WTC11 (cell line): ENCODE measurements around the gene HDLBP. TPM values are rescaled to one million over a fixed set of nuclear protein-coding genes. Genes with fewer than 3 reads are reported as not detected.

ENCODE experiments used
- ATAC-seq: fragments of 200-7000 bp; cut with Tn5 transposase; 2 replicates; pipeline ENCODE4 v1.10.0; 2021; ENCODE audit warnings: mild to moderate bottlenecking, moderate library complexity
- CTCF ChIA-PET: fragments of 300-600 bp; sonication (Branson Sonifier 250); formaldehyde crosslinking; loops from one replicate; lab custom pipeline; 2021; ENCODE audit warnings: antibody characterized with exemption; lab: Charles Lee
- POLR2A ChIA-PET: fragments of 350-600 bp; sonication (Branson Sonifier 250); formaldehyde crosslinking; loops from one replicate; lab custom pipeline; 2021; ENCODE audit warnings: antibody characterized with exemption; lab: Charles Lee
- DNase-seq: peaks from one replicate; pipeline ENCODE4 v3.0.0; 2021; ENCODE audit warnings: low spot score
- H3K27ac Mint-ChIP-seq: 2 replicates; pipeline ENCODE4 v1.8.0; 2021; ENCODE audit warnings: mixed read lengths
- H3K27me3 Mint-ChIP-seq: 2 replicates; pipeline ENCODE4 v1.8.0; 2021; ENCODE audit warnings: low read depth, mild to moderate bottlenecking, moderate library complexity, mixed read lengths
- H3K36me3 Mint-ChIP-seq: 2 replicates; pipeline ENCODE4 v1.8.0; 2021; ENCODE audit warnings: mixed read lengths
- H3K4me1 Mint-ChIP-seq: 2 replicates; pipeline ENCODE4 v1.8.0; 2022; ENCODE audit warnings: mixed read lengths
- H3K4me3 Mint-ChIP-seq: 2 replicates; pipeline ENCODE4 v1.8.0; 2021; ENCODE audit warnings: mild to moderate bottlenecking, moderate library complexity, mixed read lengths
- H3K9me3 Mint-ChIP-seq: 2 replicates; pipeline ENCODE4 v1.8.0; 2021; ENCODE audit warnings: mixed read lengths
- AR ChIP-seq: fragments of 250-450 bp; sonication (Bioruptor Pico); IDR thresholded peaks from 2 replicates; pipeline ENCODE4 v1.9.0; 2021; ENCODE audit warnings: mild to moderate bottlenecking
- ARID4B ChIP-seq: sonication (generic); formaldehyde crosslinking; IDR thresholded peaks from 2 replicates; pipeline ENCODE4 v1.8.0; 2023; ENCODE audit warnings: missing genetic modification reagents, mild to moderate bottlenecking, borderline replicate concordance
- ATF6 ChIP-seq: sonication (generic); formaldehyde crosslinking; IDR thresholded peaks from 2 replicates; pipeline ENCODE4 v1.8.1; 2023; ENCODE audit warnings: mild to moderate bottlenecking, missing genetic modification reagents
- CREM ChIP-seq: sonication (generic); formaldehyde crosslinking; IDR thresholded peaks from 2 replicates; pipeline ENCODE4 v1.8.1; 2022; ENCODE audit warnings: mild to moderate bottlenecking, missing genetic modification reagents, moderate library complexity
- ERG ChIP-seq: fragments of 250-450 bp; sonication (Bioruptor Pico); IDR thresholded peaks from 2 replicates; pipeline ENCODE4 v1.8.0; 2021; ENCODE audit warnings: mild to moderate bottlenecking
- FOXP1 ChIP-seq: sonication (generic); formaldehyde crosslinking; IDR thresholded peaks from 2 replicates; pipeline ENCODE4 v1.8.0; 2022; ENCODE audit warnings: missing genetic modification reagents, mild to moderate bottlenecking, moderate library complexity, borderline replicate concordance
- HMGA2 ChIP-seq: fragments of 250-450 bp; sonication (Bioruptor Pico); IDR thresholded peaks from 2 replicates; pipeline ENCODE4 v1.4.0; 2021; ENCODE audit warnings: mild to moderate bottlenecking, moderate library complexity
- IRF1 ChIP-seq: sonication (generic); formaldehyde crosslinking; IDR thresholded peaks from 2 replicates; pipeline ENCODE4 v1.8.0; 2023; ENCODE audit warnings: missing genetic modification reagents
- JUN ChIP-seq: sonication (generic); formaldehyde crosslinking; IDR thresholded peaks from 2 replicates; pipeline ENCODE4 v1.8.0; 2023; ENCODE audit warnings: mild to moderate bottlenecking, missing genetic modification reagents
- NFYB ChIP-seq: sonication (generic); formaldehyde crosslinking; conservative IDR thresholded peaks from 2 replicates; pipeline ENCODE4 v1.8.0; 2022; ENCODE audit warnings: low read depth, missing genetic modification reagents
- NR1H2 ChIP-seq: sonication (generic); formaldehyde crosslinking; IDR thresholded peaks from 2 replicates; pipeline ENCODE4 v1.9.0; 2021; ENCODE audit warnings: mild to moderate bottlenecking, moderate library complexity, missing genetic modification reagents
- NR2C2 ChIP-seq: sonication (generic); formaldehyde crosslinking; IDR thresholded peaks from 2 replicates; pipeline ENCODE4 v1.8.0; 2022; ENCODE audit warnings: mild to moderate bottlenecking, missing genetic modification reagents
- PREB ChIP-seq: sonication (generic); formaldehyde crosslinking; IDR thresholded peaks from 2 replicates; pipeline ENCODE4 v1.8.1; 2022; ENCODE audit warnings: mild to moderate bottlenecking, missing genetic modification reagents, moderate library complexity, borderline replicate concordance
- PRRX2 ChIP-seq: fragments of 250-450 bp; sonication (Bioruptor Pico); IDR thresholded peaks from 2 replicates; pipeline ENCODE4 v1.8.0; 2021; ENCODE audit warnings: mild to moderate bottlenecking
- TP53 ChIP-seq: sonication (generic); formaldehyde crosslinking; IDR thresholded peaks from 2 replicates; pipeline ENCODE4 v1.8.1; 2023; ENCODE audit warnings: mild to moderate bottlenecking, missing genetic modification reagents
- ZBTB43 ChIP-seq: sonication (generic); formaldehyde crosslinking; IDR thresholded peaks from 2 replicates; pipeline ENCODE4 v1.8.1; 2023; ENCODE audit warnings: mild to moderate bottlenecking, missing genetic modification reagents
- ZNF219 ChIP-seq: sonication (generic); formaldehyde crosslinking; IDR thresholded peaks from 2 replicates; pipeline ENCODE4 v1.8.0; 2023; ENCODE audit warnings: missing genetic modification reagents, mild to moderate bottlenecking, borderline replicate concordance
- total RNA-seq: library from RNA; stranded (reverse); gene quantifications from 3 replicates; pipeline ENCODE4 v1.2.3, GENCODE V29; 2021

The HDLBP gene
- total RNA-seq, 1 experiment from 2014 or later: 368 TPM

GRCh38 chr2:241307055-241307454 lies 8.4 kb downstream of the HDLBP start (continued):
- no peak for TF ChIP-seq IRF1 (CRISPR knock-in tag)

GRCh38 chr2:241304039-241304670 lies 11.3 kb downstream of the HDLBP start:
- no peak for TF ChIP-seq AR
- no peak for TF ChIP-seq HMGA2 (CRISPR knock-in tag)
- no peak for TF ChIP-seq ZNF219
- no peak for TF ChIP-seq ATF6 (CRISPR knock-in tag)
- TF ChIP-seq PREB (CRISPR knock-in tag): no peak
- TF ChIP-seq JUN (CRISPR knock-in tag): no peak
- TF ChIP-seq NFYB: no peak
- no peak for TF ChIP-seq FOXP1 (CRISPR knock-in tag)
- no peak for TF ChIP-seq NR2C2
- TF ChIP-seq, all 79 proteins: peak for 0
- Mint-ChIP-seq H3K9me3 (no peaks in the 10 kb centered on the region), H3K36me3 (no peaks in the 10 kb centered on the region), H3K27ac (no peak overlapping the region; the same call in 1 of the 2 replicates), H3K4me1 (peaks cover 36% of the 10 kb centered on the region), H3K27me3 (no peaks in the 10 kb centered on the region), H3K4me3 (no peak overlapping the region)
- ATAC-seq (no peak), DNase-seq (no peak)
- POLR2A ChIA-PET: interaction anchor here (1.2 kb wide), 1 partner anchor 10 kb away, joined by 4 read pairs; no protein-coding TSS in a partner anchor
- CTCF ChIA-PET: no interaction called here

GRCh38 chr2:241302759-241303651 lies 12.5 kb downstream of the HDLBP start:
- Mint-ChIP-seq H3K36me3 (no peaks in the 10 kb centered on the region), H3K27me3 (no peaks in the 10 kb centered on the region), H3K4me3 (no peak overlapping the region), H3K4me1 (peaks cover 27% of the 10 kb centered on the region), H3K9me3 (no peaks in the 10 kb centered on the region), H3K27ac (peak overlapping the region; percentile 80)
- ChIA-PET CTCF (interaction anchor here (0.6 to 1.0 kb wide), 2 partner anchors 89 to 1184 kb away, joined by 3 to 4 read pairs; no protein-coding TSS in a partner anchor), POLR2A (interaction anchor here (1.0 to 1.2 kb wide), 2 partner anchors 12 to 13 kb away, joined by 4 read pairs; no protein-coding TSS in a partner anchor)
- ATAC-seq: peak; percentile 26
- DNase-seq: no peak
- TF ChIP-seq ZBTB43 (CRISPR knock-in tag) (no peak), ARID4B (CRISPR knock-in tag) (no peak), PRRX2 (no peak), NR1H2 (CRISPR knock-in tag) (no peak), TP53 (CRISPR knock-in tag) (no peak), FOXP1 (CRISPR knock-in tag) (no peak), CREM (CRISPR knock-in tag) (no peak), ERG (CRISPR knock-in tag) (no peak)
